Loucy (cell line): ENCODE results near the gene SAMD4B.
A peak's percentile ranks its signal among the peaks of the same experiment; 100 is the strongest.

Experiments
- H2AFZ ChIP-seq: fragments of 200-600 bp; sonication (generic); 2 replicates; pipeline ENCODE4 v1.6.0; 2016; ENCODE audit warnings: antibody characterized with exemption, mild to moderate bottlenecking, low read length, moderate library complexity
- H3F3A ChIP-seq: fragments of 200-600 bp; 2 replicates; pipeline ENCODE4 v1.6.0; 2016; ENCODE audit warnings: antibody characterized with exemption, low read depth, mild to moderate bottlenecking
- H3K27me3 ChIP-seq: fragments of 200-600 bp; sonication (generic); 2 replicates; pipeline ENCODE4 v1.6.1; 2014; ENCODE audit warnings: low read length, mild to moderate bottlenecking; ENCODE audit not compliant: insufficient read depth, poor library complexity, severe bottlenecking
- H3K36me3 ChIP-seq: fragments of 200-600 bp; sonication (generic); 2 replicates; pipeline ENCODE4 v1.6.1; 2016; ENCODE audit warnings: low read length; ENCODE audit not compliant: insufficient read depth
- H3K4me1 ChIP-seq: fragments of 200-600 bp; sonication (generic); 2 replicates; pipeline ENCODE4 v1.5.1; 2014; ENCODE audit warnings: low read length, mild to moderate bottlenecking; ENCODE audit not compliant: insufficient read depth, poor library complexity, severe bottlenecking
- H3K4me2 ChIP-seq: fragments of 200-600 bp; sonication (generic); 2 replicates; pipeline ENCODE4 v1.6.0; 2014; ENCODE audit warnings: antibody characterized with exemption, low read length, low read depth, mild to moderate bottlenecking; ENCODE audit not compliant: poor library complexity, severe bottlenecking
- H3K4me3 ChIP-seq: fragments of 200-600 bp; sonication (generic); 2 replicates; pipeline ENCODE4 v1.5.1; 2014; ENCODE audit warnings: low read length, mild to moderate bottlenecking, mixed read lengths; ENCODE audit not compliant: poor library complexity, severe bottlenecking
- H3K79me2 ChIP-seq: fragments of 200-600 bp; sonication (generic); 2 replicates; pipeline ENCODE4 v1.6.1; 2014; ENCODE audit warnings: low read length; ENCODE audit not compliant: insufficient read depth
- H3K9ac ChIP-seq: fragments of 200-600 bp; sonication (generic); 2 replicates; pipeline ENCODE4 v1.6.0; 2014; ENCODE audit warnings: mild to moderate bottlenecking, low read depth, low read length, moderate library complexity; ENCODE audit not compliant: poor library complexity, severe bottlenecking
- H3K9me2 ChIP-seq: fragments of 200-600 bp; sonication (generic); replicated peaks from 2 replicates; pipeline ENCODE4 v1.6.1; 2016; ENCODE audit warnings: low read depth, low read length, mixed read lengths
- H3K9me3 ChIP-seq: fragments of 200-600 bp; sonication (generic); 2 replicates; pipeline ENCODE4 v1.6.1; 2014; ENCODE audit warnings: mild to moderate bottlenecking, antibody characterized with exemption, low read length, low read depth; ENCODE audit not compliant: insufficient read depth
- H4K20me1 ChIP-seq: fragments of 200-600 bp; sonication (generic); 2 replicates; pipeline ENCODE4 v1.6.0; 2014; ENCODE audit warnings: antibody characterized with exemption, low read length, mild to moderate bottlenecking; ENCODE audit not compliant: insufficient read depth, poor library complexity, severe bottlenecking
- CTCF ChIP-seq: fragments of 200-600 bp; sonication (generic); conservative IDR thresholded peaks from 2 replicates; pipeline ENCODE4 v1.5.1; 2014; ENCODE audit warnings: mild to moderate bottlenecking, antibody characterized with exemption, low read length
- EZH2phosphoT487 ChIP-seq: fragments of 200-600 bp; IDR thresholded peaks from 2 replicates; pipeline ENCODE4 v1.6.1; 2018; ENCODE audit warnings: antibody characterized with exemption, mild to moderate bottlenecking, moderate library complexity, borderline replicate concordance

SAMD4B gene

GRCh38 chr19:39399668-39400050 is 57.4 kb downstream of the SAMD4B start:
- Histone ChIP-seq H3K4me2 (no peak overlapping the region), H3K79me2 (peaks cover 5% of the 10 kb centered on the region; the same call in 1 of the 2 replicates), H3K4me1 (peaks cover 40% of the 10 kb centered on the region), H4K20me1 (no peaks in the 10 kb centered on the region), H3K4me3 (no peak overlapping the region), H3K9ac (no peak overlapping the region), H2AFZ (no peak overlapping the region), H3K9me2 (no peaks in the 10 kb centered on the region), H3K36me3 (no peaks in the 10 kb centered on the region), H3F3A (peaks cover 4% of the 10 kb centered on the region), H3K27me3 (no peaks in the 10 kb centered on the region), H3K9me3 (no peaks in the 10 kb centered on the region)
- TF ChIP-seq CTCF: no peak
- TF ChIP-seq EZH2phosphoT487: no peak

- Histone ChIP-seq H4K20me1 (no peaks in the 10 kb centered on the region), H3K9ac (no peak overlapping the region), H3K4me1 (peaks cover 40% of the 10 kb centered on the region), H3K79me2 (peaks cover 3% of the 10 kb centered on the region; the same call in 1 of the 2 replicates), H3K27me3 (no peaks in the 10 kb centered on the region), H3K4me2 (no peak overlapping the region), H3K4me3 (no peak overlapping the region), H3K9me3 (no peaks in the 10 kb centered on the region), H3K36me3 (no peaks in the 10 kb centered on the region), H2AFZ (no peak overlapping the region), H3K9me2 (no peaks in the 10 kb centered on the region), H3F3A (peaks cover 4% of the 10 kb centered on the region)
- TF ChIP-seq CTCF (no peak), EZH2phosphoT487 (no peak)
These were observed 57.8 kb downstream of the SAMD4B start for GRCh38 chr19:39400061-39400460.

GRCh38 chr19:39401070-39401548 is 58.9 kb downstream of the SAMD4B start:
- H3K36me3 ChIP-seq: no peaks in the 10 kb centered on the region
- H3K4me3 ChIP-seq: no peak overlapping the region
- H3F3A ChIP-seq: peaks cover 4% of the 10 kb centered on the region
- H3K9me2 ChIP-seq: no peaks in the 10 kb centered on the region
- H3K9ac ChIP-seq: peak overlapping the region; percentile 79
- no peak for TF ChIP-seq EZH2phosphoT487
- no peak for TF ChIP-seq CTCF
- no peaks in the 10 kb centered on the region for H3K79me2 ChIP-seq
- H4K20me1 ChIP-seq: no peaks in the 10 kb centered on the region
- no peaks in the 10 kb centered on the region for H3K9me3 ChIP-seq
- no peak overlapping the region for H2AFZ ChIP-seq
- H3K4me1 ChIP-seq: peaks cover 44% of the 10 kb centered on the region
- peak overlapping the region; percentile 75 for H3K4me2 ChIP-seq
- H3K27me3 ChIP-seq: no peaks in the 10 kb centered on the region
